Measurements from ENCODE around the gene RABGAP1L.
"Not testable (repeated sequence)": the region's sequence is repeated elsewhere in the genome, so short reads cannot be mapped to it uniquely, and the experiment has no call there.

The RABGAP1L gene

GRCh38 chr1:174232761-174233160 lies 73.4 kb downstream of the RABGAP1L start:
- no peak for DNase-seq (ENCODE audit: extremely low read depth in 1 of 2, low read depth in 1 of 2)

GRCh38 chr1:174238845-174239501 lies 79.7 kb downstream of the RABGAP1L start:
- not testable (repeated sequence) for DNase-seq (ENCODE audit: extremely low read depth in 1 of 2, low read depth in 1 of 2)

GRCh38 chr1:174239541-174239940 lies 80.2 kb downstream of the RABGAP1L start:
- no peak for DNase-seq (ENCODE audit: extremely low read depth in 1 of 2, low read depth in 1 of 2)

- DNase-seq (ENCODE audit: extremely low read depth in 1 of 2, low read depth in 1 of 2) = no peak
Measured at GRCh38 chr1:174242856-174243255, 83.5 kb downstream of the RABGAP1L start.

- DNase-seq (ENCODE audit: extremely low read depth in 1 of 2, low read depth in 1 of 2) = no peak
Measured at GRCh38 chr1:174243451-174244000, 84.2 kb downstream of the RABGAP1L start.

- no peak for DNase-seq (ENCODE audit: extremely low read depth in 1 of 2, low read depth in 1 of 2)
Measured at GRCh38 chr1:174244017-174244416, 84.7 kb downstream of the RABGAP1L start.

- DNase-seq (ENCODE audit: extremely low read depth in 1 of 2, low read depth in 1 of 2) = no peak
Measured at GRCh38 chr1:174247472-174247871, 88.2 kb downstream of the RABGAP1L start.

- no peak for DNase-seq (ENCODE audit: extremely low read depth in 1 of 2, low read depth in 1 of 2)
Measured at GRCh38 chr1:174248041-174248440, 88.7 kb downstream of the RABGAP1L start.

- not testable (repeated sequence) for DNase-seq (ENCODE audit: extremely low read depth in 1 of 2, low read depth in 1 of 2)
Measured at GRCh38 chr1:174256386-174256785, 97.1 kb downstream of the RABGAP1L start.

- peak in 1 of 2 donors; percentile 12 for DNase-seq (ENCODE audit: extremely low read depth in 1 of 2, low read depth in 1 of 2)
Measured at GRCh38 chr1:174258148-174258550, 98.8 kb downstream of the RABGAP1L start.

- DNase-seq (ENCODE audit: extremely low read depth in 1 of 2, low read depth in 1 of 2) = no peak
Measured at GRCh38 chr1:174262349-174263241, 103.3 kb downstream of the RABGAP1L start.

GRCh38 chr1:174265282-174265681 lies 106.0 kb downstream of the RABGAP1L start:
- DNase-seq (ENCODE audit: extremely low read depth in 1 of 2, low read depth in 1 of 2) = no peak

GRCh38 chr1:174266476-174266875 lies 107.2 kb downstream of the RABGAP1L start:
- no peak for DNase-seq (ENCODE audit: extremely low read depth in 1 of 2, low read depth in 1 of 2)

GRCh38 chr1:174266991-174267612 lies 107.8 kb downstream of the RABGAP1L start:
- DNase-seq (ENCODE audit: extremely low read depth in 1 of 2, low read depth in 1 of 2) = no peak

GRCh38 chr1:174269989-174270651 lies 110.8 kb downstream of the RABGAP1L start:
- no peak for DNase-seq (ENCODE audit: extremely low read depth in 1 of 2, low read depth in 1 of 2)

GRCh38 chr1:174273190-174273589 lies 113.9 kb downstream of the RABGAP1L start:
- no peak for DNase-seq (ENCODE audit: extremely low read depth in 1 of 2, low read depth in 1 of 2)

- no peak for DNase-seq (ENCODE audit: extremely low read depth in 1 of 2, low read depth in 1 of 2)
Measured at GRCh38 chr1:174273776-174274175, 114.5 kb downstream of the RABGAP1L start.

GRCh38 chr1:174274452-174274851 lies 115.1 kb downstream of the RABGAP1L start:
- no peak for DNase-seq (ENCODE audit: extremely low read depth in 1 of 2, low read depth in 1 of 2)

- DNase-seq (ENCODE audit: extremely low read depth in 1 of 2, low read depth in 1 of 2) = no peak
Measured at GRCh38 chr1:174274884-174275283, 115.6 kb downstream of the RABGAP1L start.

- no peak for DNase-seq (ENCODE audit: extremely low read depth in 1 of 2, low read depth in 1 of 2)
Measured at GRCh38 chr1:174276087-174276486, 116.8 kb downstream of the RABGAP1L start.

- no peak for DNase-seq (ENCODE audit: extremely low read depth in 1 of 2, low read depth in 1 of 2)
Measured at GRCh38 chr1:174284052-174284451, 124.7 kb downstream of the RABGAP1L start.
